ENCODE results near the gene DEUP1.
"Not testable (repeated sequence)": the region's sequence is repeated elsewhere in the genome, so short reads cannot be mapped to it uniquely, and the experiment has no call there.

DEUP1 gene

DNA sequence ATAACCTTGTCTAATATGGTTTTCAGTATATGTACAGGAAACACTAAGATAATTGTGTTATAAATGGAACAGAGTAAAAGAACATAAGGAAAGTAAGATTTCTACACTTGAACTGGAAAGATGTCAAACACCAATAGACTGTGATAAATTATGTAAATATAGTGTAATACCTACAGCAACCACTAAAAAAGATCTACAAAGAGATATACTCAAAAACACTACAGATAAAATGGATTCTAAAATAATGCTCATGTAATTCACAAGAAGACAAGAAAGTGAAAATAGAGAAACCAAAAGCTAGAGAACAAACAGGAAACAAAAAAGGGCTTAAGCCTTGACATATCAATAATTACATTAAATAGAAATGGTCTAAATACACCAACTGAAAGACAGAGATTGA is 30.9 kb downstream of the DEUP1 start:
- DNase-seq (ENCODE audit: low read depth): no peak

- no peak for DNase-seq (ENCODE audit: low read depth)
Observed at GRCh38 chr11:93368022-93368421, 37.5 kb downstream of the DEUP1 start.

DNA sequence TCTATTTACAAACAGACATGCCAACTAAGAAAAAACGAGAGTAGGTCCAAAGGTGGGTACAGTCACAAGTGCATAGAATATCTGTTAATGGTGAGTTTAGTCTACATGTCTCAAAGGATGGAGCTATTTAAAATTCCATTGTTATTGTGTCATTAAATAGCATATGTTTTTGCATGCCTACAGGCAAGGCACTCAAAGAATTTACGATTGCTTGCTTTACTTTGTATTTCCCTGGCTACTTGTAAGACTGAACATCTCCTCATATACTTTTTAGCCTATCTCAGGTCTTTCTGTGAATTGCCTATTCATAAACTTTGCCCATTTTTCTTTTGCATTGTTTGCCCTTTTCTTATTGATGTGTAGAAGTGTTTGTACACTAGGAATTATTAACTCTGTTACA is 39.7 kb downstream of the DEUP1 start:
- no peak for DNase-seq (ENCODE audit: low read depth)

GRCh38 chr11:93389737-93390136 is 59.2 kb downstream of the DEUP1 start:
- no peak for DNase-seq (ENCODE audit: low read depth)

DNA sequence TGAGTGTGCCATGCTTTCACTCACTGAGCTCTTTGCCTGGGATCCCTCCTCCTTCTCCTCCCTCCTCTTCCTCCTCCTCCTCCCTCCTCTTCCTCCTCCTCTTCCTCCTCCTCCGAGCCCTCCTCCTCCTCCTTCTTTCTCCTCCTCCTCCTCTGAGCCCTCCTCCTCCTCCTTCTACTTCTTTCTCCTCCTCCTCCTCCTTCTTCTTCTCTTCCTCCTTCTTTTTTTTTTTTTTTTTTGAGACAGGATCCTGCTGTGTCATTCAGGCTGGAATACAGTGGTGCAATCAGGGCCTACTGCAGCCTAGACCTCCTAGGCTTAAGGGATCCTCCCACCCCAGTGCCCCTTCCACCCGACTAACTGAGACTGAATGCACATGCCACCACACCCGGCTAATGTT is 62.3 kb downstream of the DEUP1 start:
- no peak for DNase-seq (ENCODE audit: low read depth)

GRCh38 chr11:93393386-93393785 is 62.8 kb downstream of the DEUP1 start:
- no peak for DNase-seq (ENCODE audit: low read depth)

DNA sequence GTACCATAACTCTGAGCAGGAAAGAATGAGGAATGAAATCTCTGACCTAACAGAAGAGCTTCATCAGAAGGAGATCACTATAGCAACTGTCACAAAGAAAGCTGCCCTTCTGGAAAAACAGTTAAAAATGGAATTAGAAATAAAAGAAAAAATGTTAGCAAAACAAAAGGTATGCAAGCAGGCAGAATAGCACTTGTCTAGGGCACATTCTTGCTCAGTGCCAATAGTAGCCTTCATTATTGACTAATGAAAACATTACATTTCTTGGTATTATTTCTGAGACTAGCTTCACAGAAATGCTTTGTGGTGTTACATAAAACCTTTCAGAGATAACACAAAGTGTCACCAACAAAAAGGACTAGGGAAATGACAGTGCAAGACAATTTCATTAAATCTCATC is 63.9 kb downstream of the DEUP1 start:
- DNase-seq (ENCODE audit: low read depth): no peak

GRCh38 chr11:93396316-93396715 is 65.8 kb downstream of the DEUP1 start:
- no peak for DNase-seq (ENCODE audit: low read depth)

- DNase-seq (ENCODE audit: low read depth): no peak
Observed at GRCh38 chr11:93403930-93404329, 73.4 kb downstream of the DEUP1 start.

- DNase-seq (ENCODE audit: low read depth): peak; percentile 9
Observed at GRCh38 chr11:93407777-93408401, 77.3 kb downstream of the DEUP1 start.

DNA sequence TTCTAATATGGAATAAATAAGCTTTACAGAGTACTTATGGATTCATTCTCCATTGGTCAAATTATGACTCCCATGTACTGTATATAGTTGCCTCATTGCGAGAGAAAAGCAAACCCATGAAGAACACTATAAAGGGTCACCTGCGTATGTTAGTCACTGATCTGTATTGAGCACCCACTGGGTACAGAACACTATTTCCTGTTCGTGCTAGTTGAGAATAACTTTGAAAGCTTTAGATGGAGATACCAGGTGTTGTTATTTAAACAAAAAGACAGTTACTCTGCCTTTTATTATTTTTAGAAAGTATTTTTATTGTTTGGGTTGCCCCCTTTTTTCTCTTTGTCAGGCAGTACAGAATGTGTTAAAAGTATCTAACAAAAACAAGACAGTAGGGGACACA is 79.9 kb downstream of the DEUP1 start:
- DNase-seq (ENCODE audit: low read depth): no peak

DNA sequence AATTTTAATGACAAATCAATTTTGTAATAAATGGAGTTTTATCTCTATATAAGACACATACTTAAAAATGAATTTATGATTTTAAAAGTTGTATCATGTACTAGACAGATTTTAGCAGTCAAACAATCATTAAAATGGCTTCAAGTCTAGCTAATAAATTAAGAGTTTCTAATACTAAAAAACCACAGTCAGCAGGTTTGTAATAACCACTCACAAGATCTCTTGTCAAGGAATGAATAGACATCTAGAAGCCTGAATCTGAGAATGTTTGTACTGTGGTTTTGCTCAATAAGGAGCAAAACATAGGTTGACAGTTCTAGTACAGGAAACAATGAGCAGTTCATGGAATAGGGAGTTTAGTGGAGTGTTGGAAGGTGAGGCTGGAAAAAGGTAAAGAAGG is 81.2 kb downstream of the DEUP1 start:
- DNase-seq (ENCODE audit: low read depth): no peak

- no peak for DNase-seq (ENCODE audit: low read depth)
Observed at GRCh38 chr11:93432247-93432646, 101.7 kb downstream of the DEUP1 start.

DNA sequence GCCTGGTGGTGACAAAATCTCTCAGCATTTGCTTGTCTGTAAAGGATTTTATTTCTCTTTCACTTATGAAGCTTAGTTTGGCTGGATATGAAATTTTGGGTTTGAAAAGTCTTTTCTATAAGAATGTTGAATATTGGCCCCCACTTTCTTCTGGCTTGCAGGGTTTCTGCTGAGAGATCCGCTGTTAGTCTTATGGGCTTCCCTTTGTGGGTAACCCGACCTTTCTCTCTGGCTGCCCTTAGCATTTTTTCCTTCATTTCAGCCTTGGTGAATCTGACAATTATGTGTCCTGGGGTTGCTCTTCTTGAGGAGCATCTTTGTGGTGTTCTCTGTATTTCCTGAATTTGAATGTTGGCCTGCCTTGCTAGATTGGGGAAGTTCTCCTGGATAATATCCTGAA is 112.7 kb downstream of the DEUP1 start:
- not testable (repeated sequence) for DNase-seq (ENCODE audit: low read depth)

DNA sequence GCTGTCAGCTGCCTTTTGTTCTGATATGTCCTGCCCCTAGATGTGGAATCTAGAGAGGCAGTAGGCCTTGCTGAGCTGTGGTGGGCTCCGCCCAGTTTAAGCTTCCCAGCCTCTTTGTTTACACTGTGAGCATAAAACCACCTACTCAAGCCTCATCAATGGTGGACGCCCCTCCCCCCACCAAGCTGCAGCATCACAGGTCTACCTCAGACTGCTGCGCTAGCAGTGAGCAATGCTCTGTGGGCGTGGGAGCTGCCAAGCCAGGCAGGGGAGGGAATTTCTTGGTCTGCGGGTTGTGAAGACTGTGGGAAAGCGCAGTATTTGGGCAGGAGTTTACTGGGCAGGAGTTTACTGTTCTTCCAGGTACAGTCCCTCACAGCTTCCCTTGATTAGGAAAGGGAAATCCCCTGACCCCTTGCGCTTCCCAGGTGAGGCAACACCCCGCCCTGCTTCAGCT is 114.1 kb downstream of the DEUP1 start:
- no peak for DNase-seq (ENCODE audit: low read depth)

DNA sequence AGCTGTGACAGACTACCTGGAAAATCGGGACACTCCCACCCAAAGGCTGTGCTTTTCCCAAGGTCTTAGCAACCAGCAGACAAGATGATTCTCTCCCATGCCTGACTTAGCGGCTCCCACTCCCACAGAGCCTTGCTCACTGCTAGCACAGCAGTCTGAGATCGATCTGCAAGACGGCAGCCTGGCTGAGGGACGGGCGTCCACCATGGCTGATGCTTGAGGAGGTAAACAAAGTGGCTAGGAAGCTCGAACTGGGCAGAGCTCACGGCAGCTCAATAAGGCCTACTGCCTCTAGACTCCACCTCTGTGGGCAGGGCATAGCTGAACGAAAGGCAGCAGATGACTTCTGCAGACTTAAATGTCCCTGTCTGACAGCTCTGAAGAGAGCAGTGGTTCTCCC is 127.7 kb downstream of the DEUP1 start:
- no peak for DNase-seq (ENCODE audit: low read depth)

DNA sequence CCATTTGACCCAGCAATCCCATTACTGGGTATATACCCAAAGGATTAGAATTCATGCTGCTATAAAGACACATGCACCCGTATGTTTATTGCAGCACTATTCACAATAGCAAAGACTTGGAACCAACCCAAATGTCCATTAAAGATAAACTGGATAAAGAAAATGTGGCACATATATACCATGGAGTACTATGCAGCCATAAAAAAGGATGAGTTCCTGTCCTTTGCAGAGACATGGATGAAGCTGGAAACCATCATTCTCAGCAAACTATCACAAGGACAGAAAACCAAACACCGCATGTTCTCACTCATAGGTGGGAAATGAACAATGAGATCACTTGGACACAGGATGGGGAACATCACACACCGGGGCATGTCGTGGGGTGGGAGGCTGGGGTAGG is 133.1 kb downstream of the DEUP1 start:
- DNase-seq (ENCODE audit: low read depth): not testable (repeated sequence)

GRCh38 chr11:93464927-93465540 is 134.5 kb downstream of the DEUP1 start:
- DNase-seq (ENCODE audit: low read depth): no peak

- no peak for DNase-seq (ENCODE audit: low read depth)
Observed at GRCh38 chr11:93467054-93467453, 136.5 kb downstream of the DEUP1 start.

GRCh38 chr11:93468290-93468689 is 137.7 kb downstream of the DEUP1 start:
- DNase-seq (ENCODE audit: low read depth): no peak

- DNase-seq (ENCODE audit: low read depth): no peak
Observed at GRCh38 chr11:93474123-93474522, 143.6 kb downstream of the DEUP1 start.

DNA sequence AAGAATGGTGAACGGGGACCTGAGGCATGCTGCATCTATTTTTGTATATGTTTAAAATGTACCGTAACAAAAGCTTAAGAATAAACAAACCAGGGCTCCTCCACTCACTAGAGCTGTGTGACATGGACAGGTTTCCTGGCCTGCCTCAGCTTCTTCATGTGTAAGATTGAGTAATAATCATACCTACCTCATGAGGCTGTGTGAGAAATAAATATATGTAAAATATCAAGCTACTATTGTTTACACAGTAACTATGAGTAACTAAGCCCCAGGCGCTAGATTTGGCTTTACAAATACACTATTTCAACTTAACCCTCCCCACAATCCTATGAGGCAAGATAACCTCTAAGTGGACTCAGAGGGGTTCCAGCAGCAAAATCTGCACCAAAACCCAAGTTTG is 146.3 kb downstream of the DEUP1 start:
- DNase-seq (ENCODE audit: low read depth): peak; percentile 20

DNA sequence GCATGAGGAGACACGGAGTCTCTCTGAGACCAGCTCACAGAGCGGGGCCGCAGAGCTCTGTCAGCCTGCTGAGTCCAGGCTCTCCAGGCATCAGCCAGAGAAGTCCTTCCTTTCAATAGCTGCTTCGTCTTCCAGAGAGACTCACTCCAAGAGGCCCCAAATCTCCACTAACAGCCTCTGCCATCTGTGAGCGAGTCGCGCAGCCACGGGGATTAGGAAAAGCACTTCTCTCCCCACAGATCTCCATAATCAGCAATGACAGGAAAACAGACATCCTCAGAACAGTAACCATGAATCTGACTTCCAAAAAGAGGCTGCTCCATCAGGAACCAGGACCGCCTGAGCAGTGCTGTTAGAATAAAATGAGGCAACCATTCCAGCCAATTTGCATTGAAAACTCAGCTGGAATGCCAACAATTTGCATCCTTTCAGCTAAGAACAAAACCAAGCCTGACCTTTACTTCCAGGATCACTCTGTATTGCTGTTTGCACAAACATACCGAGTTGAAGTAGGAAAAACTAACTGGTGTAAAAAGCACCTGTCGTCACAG is 147.2 kb downstream of the DEUP1 start:
- no peak for DNase-seq (ENCODE audit: low read depth)

GRCh38 chr11:93478841-93479240 is 148.3 kb downstream of the DEUP1 start:
- no peak for DNase-seq (ENCODE audit: low read depth)
